Measurements from ENCODE around the gene RPS6KA3.
"Not testable (repeated sequence)": the region's sequence is repeated elsewhere in the genome, so short reads cannot be mapped to it uniquely, and the experiment has no call there.

Gene RPS6KA3

GRCh38 chrX:20265221-20265725 is 1.4 kb downstream of the RPS6KA3 start:
- peak; percentile 62 for DNase-seq

- no peak for DNase-seq
These were observed 3.2 kb downstream of the RPS6KA3 start for GRCh38 chrX:20263474-20263873.

GRCh38 chrX:20260885-20261284 is 5.8 kb downstream of the RPS6KA3 start:
- no peak for DNase-seq

GRCh38 chrX:20254712-20255299 is 11.9 kb downstream of the RPS6KA3 start:
- no peak for DNase-seq

- no peak for DNase-seq
These were observed 13.5 kb downstream of the RPS6KA3 start for GRCh38 chrX:20253232-20253543.

GRCh38 chrX:20252381-20253231 is 14.1 kb downstream of the RPS6KA3 start:
- peak; percentile 77 for DNase-seq

- DNase-seq, result no peak
These were observed 15.0 kb downstream of the RPS6KA3 start for GRCh38 chrX:20251691-20252090.

GRCh38 chrX:20250146-20250545 is 16.6 kb downstream of the RPS6KA3 start:
- DNase-seq, result not testable (repeated sequence)

GRCh38 chrX:20248592-20249192 is 18.0 kb downstream of the RPS6KA3 start:
- no peak for DNase-seq

- no peak for DNase-seq
These were observed 21.8 kb downstream of the RPS6KA3 start for GRCh38 chrX:20244931-20245330.

GRCh38 chrX:20240201-20240600 is 26.5 kb downstream of the RPS6KA3 start:
- no peak for DNase-seq

GRCh38 chrX:20237864-20238263 is 28.8 kb downstream of the RPS6KA3 start:
- no peak for DNase-seq

GRCh38 chrX:20235755-20236154 is 31.0 kb downstream of the RPS6KA3 start:
- no peak for DNase-seq

- no peak for DNase-seq
These were observed 33.4 kb downstream of the RPS6KA3 start for GRCh38 chrX:20233336-20233735.

- DNase-seq, result no peak
These were observed 35.1 kb downstream of the RPS6KA3 start for GRCh38 chrX:20231598-20231997.

GRCh38 chrX:20230406-20230805 is 36.3 kb downstream of the RPS6KA3 start:
- no peak for DNase-seq

- no peak for DNase-seq
These were observed 37.6 kb downstream of the RPS6KA3 start for GRCh38 chrX:20229155-20229554.

GRCh38 chrX:20228245-20228644 is 38.5 kb downstream of the RPS6KA3 start:
- no peak for DNase-seq

GRCh38 chrX:20227116-20227515 is 39.6 kb downstream of the RPS6KA3 start:
- DNase-seq, result no peak

- DNase-seq, result no peak
These were observed 41.2 kb downstream of the RPS6KA3 start for GRCh38 chrX:20225488-20225833.

GRCh38 chrX:20224814-20225487 is 41.8 kb downstream of the RPS6KA3 start:
- no peak for DNase-seq

GRCh38 chrX:20221902-20222301 is 44.8 kb downstream of the RPS6KA3 start:
- DNase-seq, result no peak

- peak; percentile 59 for DNase-seq
These were observed 47.7 kb downstream of the RPS6KA3 start for GRCh38 chrX:20218836-20219505.
